ELR (cell line): Measurements from ENCODE around the gene GSTCD.

ENCODE experiments used
- DNase-seq: peaks from one replicate; pipeline ENCODE4 v3.0.0-alpha.2; 2015; ENCODE audit warnings: low read depth

Gene GSTCD

GRCh38 chr4:105878668-105879067 is 170.1 kb downstream of the GSTCD start:
- DNase-seq: no peak

GRCh38 chr4:105887508-105887907 is 178.9 kb downstream of the GSTCD start:
- DNase-seq: no peak

GRCh38 chr4:105894660-105895582 is 186.3 kb downstream of the GSTCD start, which contains the start of gene NPNT:
NPNT (plus strand) TSS chr4:105895471; CDS start chr4:105895653, 182 bp downstream.
- DNase-seq: no peak

- DNase-seq: peak; percentile 2
These were observed 187.2 kb downstream of the GSTCD start for GRCh38 chr4:105895583-105896460.

- DNase-seq: no peak
These were observed 187.9 kb downstream of the GSTCD start for GRCh38 chr4:105896461-105896942.
